WTC11 (cell line): ENCODE data around the gene AJAP1. TPM values are rescaled to one million over a fixed set of nuclear protein-coding genes. Genes with fewer than 3 reads are reported as not detected.

Source experiments
- ATAC-seq: fragments of 200-7000 bp; cut with Tn5 transposase; 2 replicates; pipeline ENCODE4 v1.10.0; 2021; ENCODE audit warnings: mild to moderate bottlenecking, moderate library complexity
- CTCF ChIA-PET: fragments of 300-600 bp; sonication (Branson Sonifier 250); formaldehyde crosslinking; loops from one replicate; lab custom pipeline; 2021; ENCODE audit warnings: antibody characterized with exemption; lab: Charles Lee
- POLR2A ChIA-PET: fragments of 350-600 bp; sonication (Branson Sonifier 250); formaldehyde crosslinking; loops from one replicate; lab custom pipeline; 2021; ENCODE audit warnings: antibody characterized with exemption; lab: Charles Lee
- DNase-seq: peaks from one replicate; pipeline ENCODE4 v3.0.0; 2021; ENCODE audit warnings: low spot score
- H3K27ac Mint-ChIP-seq: 2 replicates; pipeline ENCODE4 v1.8.0; 2021; ENCODE audit warnings: mixed read lengths
- H3K27me3 Mint-ChIP-seq: 2 replicates; pipeline ENCODE4 v1.8.0; 2021; ENCODE audit warnings: low read depth, mild to moderate bottlenecking, moderate library complexity, mixed read lengths
- H3K36me3 Mint-ChIP-seq: 2 replicates; pipeline ENCODE4 v1.8.0; 2021; ENCODE audit warnings: mixed read lengths
- H3K4me1 Mint-ChIP-seq: 2 replicates; pipeline ENCODE4 v1.8.0; 2022; ENCODE audit warnings: mixed read lengths
- H3K4me3 Mint-ChIP-seq: 2 replicates; pipeline ENCODE4 v1.8.0; 2021; ENCODE audit warnings: mild to moderate bottlenecking, moderate library complexity, mixed read lengths
- H3K9me3 Mint-ChIP-seq: 2 replicates; pipeline ENCODE4 v1.8.0; 2021; ENCODE audit warnings: mixed read lengths
- FOXK1 ChIP-seq: sonication (generic); formaldehyde crosslinking; IDR thresholded peaks from 2 replicates; pipeline ENCODE4 v1.8.0; 2022; ENCODE audit warnings: mild to moderate bottlenecking, moderate library complexity, missing genetic modification reagents
- FOXP4 ChIP-seq: sonication (generic); formaldehyde crosslinking; IDR thresholded peaks from 2 replicates; pipeline ENCODE4 v1.8.0; 2022; ENCODE audit warnings: mild to moderate bottlenecking, missing genetic modification reagents
- GABPB1 ChIP-seq: sonication (generic); formaldehyde crosslinking; IDR thresholded peaks from 2 replicates; pipeline ENCODE4 v1.8.1; 2023; ENCODE audit warnings: mild to moderate bottlenecking, missing genetic modification reagents
- GRHL2 ChIP-seq: fragments of 250-450 bp; sonication (Bioruptor Pico); IDR thresholded peaks from 2 replicates; pipeline ENCODE4 v1.8.0; 2022; ENCODE audit warnings: mild to moderate bottlenecking, moderate library complexity; ENCODE audit not compliant: insufficient replicate concordance, severe bottlenecking
- HMGA2 ChIP-seq: fragments of 250-450 bp; sonication (Bioruptor Pico); IDR thresholded peaks from 2 replicates; pipeline ENCODE4 v1.4.0; 2021; ENCODE audit warnings: mild to moderate bottlenecking, moderate library complexity
- HMGXB4 ChIP-seq: sonication (generic); formaldehyde crosslinking; IDR thresholded peaks from 2 replicates; pipeline ENCODE4 v1.8.1; 2023; ENCODE audit warnings: mild to moderate bottlenecking, moderate library complexity, missing genetic modification reagents
- KAT7 ChIP-seq: sonication (generic); formaldehyde crosslinking; IDR thresholded peaks from 2 replicates; pipeline ENCODE4 v1.8.1; 2023; ENCODE audit warnings: missing genetic modification reagents, mild to moderate bottlenecking, borderline replicate concordance
- SMAD3 ChIP-seq: sonication (generic); formaldehyde crosslinking; IDR thresholded peaks from 2 replicates; pipeline ENCODE4 v1.8.0; 2022; ENCODE audit warnings: missing genetic modification reagents, mild to moderate bottlenecking, borderline replicate concordance
- USF2 ChIP-seq: sonication (generic); formaldehyde crosslinking; IDR thresholded peaks from 2 replicates; pipeline ENCODE4 v1.8.1; 2023; ENCODE audit warnings: mild to moderate bottlenecking, missing genetic modification reagents, moderate library complexity
- ZNF138 ChIP-seq: sonication (generic); formaldehyde crosslinking; conservative IDR thresholded peaks from 2 replicates; pipeline ENCODE4 v1.8.1; 2022; ENCODE audit warnings: mild to moderate bottlenecking, moderate library complexity, missing genetic modification reagents
- ZNF396 ChIP-seq: fragments of 250-450 bp; sonication (Bioruptor Pico); IDR thresholded peaks from 2 replicates; pipeline ENCODE4 v1.8.0; 2021; ENCODE audit warnings: mild to moderate bottlenecking, moderate library complexity, borderline replicate concordance
- ZNF423 ChIP-seq: fragments of 250-450 bp; sonication (Bioruptor Pico); IDR thresholded peaks from 2 replicates; pipeline ENCODE4 v2.1.2; 2022; ENCODE audit warnings: mild to moderate bottlenecking, moderate library complexity
- ZNF425 ChIP-seq: fragments of 250-450 bp; sonication (Bioruptor Pico); conservative IDR thresholded peaks from 2 replicates; pipeline ENCODE4 v1.9.0; 2021; ENCODE audit warnings: mild to moderate bottlenecking
- ZNF512 ChIP-seq: sonication (generic); formaldehyde crosslinking; IDR thresholded peaks from 2 replicates; pipeline ENCODE4 v1.8.1; 2022; ENCODE audit warnings: missing genetic modification reagents, borderline replicate concordance
- total RNA-seq: library from RNA; stranded (reverse); gene quantifications from 3 replicates; pipeline ENCODE4 v1.2.3, GENCODE V29; 2021

AJAP1 gene
- total RNA-seq, 1 experiment from 2014 or later: 2.1 TPM

- CTCF ChIA-PET: no interaction called here
- H3K4me3 Mint-ChIP-seq: no peak overlapping the region
Observed at GRCh38 chr1:4837031-4837600, 182.7 kb downstream of the AJAP1 start.

More at GRCh38 chr1:4837031-4837600, 182.7 kb downstream of the AJAP1 start:
- peaks cover 85% of the 10 kb centered on the region for H3K36me3 Mint-ChIP-seq
- no peak for ATAC-seq
- no peaks in the 10 kb centered on the region for H3K4me1 Mint-ChIP-seq
- peaks cover 4% of the 10 kb centered on the region; the same call in 1 of the 2 replicates for H3K27me3 Mint-ChIP-seq
- peaks cover 81% of the 10 kb centered on the region for H3K9me3 Mint-ChIP-seq
- DNase-seq: no peak
- no peak overlapping the region for H3K27ac Mint-ChIP-seq
- TF ChIP-seq SMAD3 (CRISPR knock-in tag): no peak
- TF ChIP-seq FOXP4 (CRISPR knock-in tag): no peak
- no peak for TF ChIP-seq HMGXB4 (CRISPR knock-in tag)
- TF ChIP-seq GABPB1 (CRISPR knock-in tag): no peak
- TF ChIP-seq ZNF425 (CRISPR knock-in tag): no peak
- no peak for TF ChIP-seq USF2 (CRISPR knock-in tag)
- no peak for TF ChIP-seq KAT7 (CRISPR knock-in tag)
- no peak for TF ChIP-seq HMGA2 (CRISPR knock-in tag)
- no peak for TF ChIP-seq ZNF423 (CRISPR knock-in tag)
- TF ChIP-seq ZNF512 (CRISPR knock-in tag): no peak
- TF ChIP-seq ZNF396 (CRISPR knock-in tag): no peak
- no peak for TF ChIP-seq GRHL2 (CRISPR knock-in tag)
- no peak for TF ChIP-seq FOXK1 (CRISPR knock-in tag)
- TF ChIP-seq ZNF138: no peak
- POLR2A ChIA-PET: no interaction called here
